Activated CD8-positive, alpha-beta memory T cell treated with anti-CD3 and anti-CD28 coated beads for 4 hours (primary cell): ENCODE data around the gene MYO5A.
"Not testable (repeated sequence)": the region's sequence is repeated elsewhere in the genome, so short reads cannot be mapped to it uniquely, and the experiment has no call there.

ENCODE experiments used
- DNase-seq, 2 donors: peaks; one replicate each; pipeline ENCODE4 v3.0.0-alpha.2; 2020; ENCODE audit warnings: low read depth in 2 of 2

Gene MYO5A

DNA sequence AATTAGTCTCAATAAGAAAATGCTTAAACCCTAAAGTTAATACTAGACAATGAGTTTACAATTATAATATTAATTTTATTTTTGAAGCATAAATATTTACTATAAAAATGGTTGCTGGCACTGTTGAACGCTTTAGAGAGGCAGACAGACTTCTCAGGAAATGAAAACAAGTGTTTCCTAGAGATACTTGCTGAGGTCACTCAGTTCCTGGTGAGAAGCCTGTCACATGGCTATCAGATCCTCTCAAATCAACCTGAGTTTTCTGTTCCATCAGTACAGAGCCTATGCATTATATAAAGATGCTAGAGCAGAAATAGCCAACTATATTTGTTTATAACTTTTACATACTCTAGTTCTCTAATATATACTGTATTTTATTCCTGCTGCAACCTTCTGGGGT lies 109.2 kb downstream of the MYO5A start:
- DNase-seq = no peak

DNA sequence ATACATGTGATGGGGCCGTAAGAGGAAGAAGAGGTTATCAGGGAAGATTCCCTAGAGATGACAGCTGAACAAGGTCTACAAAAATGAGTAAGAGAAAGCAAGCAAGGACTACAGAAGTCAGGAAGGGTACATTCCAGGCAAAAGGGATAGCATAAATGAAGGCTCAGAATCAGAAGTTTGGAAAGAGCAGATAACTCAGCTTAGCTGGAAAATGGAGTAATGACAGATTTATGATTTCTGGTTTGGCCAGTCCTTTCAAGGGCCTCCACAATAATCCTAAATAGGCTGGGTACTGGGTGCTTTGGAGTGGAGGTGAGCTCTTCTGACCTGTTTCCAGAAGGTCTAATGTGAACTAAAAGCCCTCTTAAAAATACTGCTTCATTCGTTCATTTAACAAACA lies 110.7 kb downstream of the MYO5A start:
- no peak for DNase-seq

DNA sequence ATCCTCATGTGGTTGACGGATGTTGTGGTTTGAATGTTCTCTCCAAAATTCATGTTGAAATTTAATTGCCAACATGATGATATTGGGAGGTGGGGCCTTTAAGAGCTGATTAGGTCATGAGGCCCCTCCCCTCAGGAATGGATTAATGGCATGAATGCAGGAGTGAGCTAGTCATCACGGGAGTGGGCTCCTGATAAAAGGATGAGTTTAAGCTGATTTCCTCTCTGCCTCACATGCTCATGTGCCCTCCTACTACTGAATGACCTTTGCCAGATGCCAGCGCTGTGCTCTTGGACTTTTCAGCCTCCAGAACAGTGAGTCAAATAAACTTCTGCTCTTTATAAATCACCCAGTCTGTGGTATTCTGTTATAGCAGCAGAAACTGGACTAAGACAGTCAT lies 111.2 kb downstream of the MYO5A start:
- no peak for DNase-seq

DNA sequence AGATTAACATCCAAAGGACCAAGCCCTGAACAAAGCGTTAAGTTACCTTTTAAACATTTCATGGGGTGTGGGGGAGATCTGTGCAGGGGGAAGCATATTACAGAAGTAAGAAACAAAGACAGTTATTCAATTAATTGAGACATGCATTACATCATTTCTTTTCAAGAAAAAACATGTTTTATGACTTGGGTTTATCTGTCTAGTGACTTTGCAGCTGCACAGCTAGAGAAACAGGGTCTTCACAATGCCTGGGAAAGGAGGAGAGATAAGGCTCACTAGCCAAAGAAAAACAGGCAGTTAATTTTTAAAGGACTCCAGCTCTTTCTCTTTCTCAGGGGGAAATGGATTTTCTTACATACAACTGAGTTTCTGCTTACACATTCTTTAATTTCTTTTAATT lies 112.1 kb downstream of the MYO5A start:
- not testable (repeated sequence) for DNase-seq

DNA sequence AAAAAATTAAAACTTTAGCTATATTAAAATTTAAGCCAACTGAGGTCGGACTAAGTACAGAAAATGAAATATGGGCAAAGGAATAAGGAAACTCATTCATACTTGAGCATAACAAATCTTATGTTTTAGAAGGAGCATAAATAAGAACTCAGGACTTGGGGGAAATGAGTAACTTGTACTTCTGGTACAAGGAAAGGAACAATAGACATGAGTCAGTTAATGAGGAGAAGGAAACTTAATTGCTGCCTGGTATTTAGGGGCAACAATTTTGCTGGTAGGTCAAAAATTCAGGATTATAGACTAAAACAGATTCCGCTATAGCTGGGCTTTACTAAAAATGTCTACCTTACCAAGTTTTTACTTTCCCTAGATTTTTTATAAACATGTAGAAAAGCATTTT lies 113.1 kb downstream of the MYO5A start:
- DNase-seq = no peak

DNA sequence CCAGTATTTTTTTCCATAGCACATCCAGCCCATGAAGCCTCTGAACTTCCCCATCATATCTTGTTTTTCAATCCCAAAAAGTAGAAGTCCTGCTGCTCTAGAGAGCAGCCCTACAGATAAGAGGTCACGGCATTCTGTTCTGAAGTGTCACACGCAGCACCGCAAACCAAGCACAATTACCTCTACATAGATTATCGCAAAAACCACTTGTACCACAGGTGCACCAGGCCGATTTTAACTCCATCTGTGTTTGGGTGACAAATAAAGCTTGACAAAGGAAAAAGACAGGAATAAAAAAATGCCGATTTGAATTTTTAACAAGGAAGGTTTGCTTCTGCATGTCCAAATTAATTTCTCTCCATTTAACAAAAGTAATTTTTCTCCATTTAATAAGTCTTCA lies 113.7 kb downstream of the MYO5A start:
- no peak for DNase-seq

DNA sequence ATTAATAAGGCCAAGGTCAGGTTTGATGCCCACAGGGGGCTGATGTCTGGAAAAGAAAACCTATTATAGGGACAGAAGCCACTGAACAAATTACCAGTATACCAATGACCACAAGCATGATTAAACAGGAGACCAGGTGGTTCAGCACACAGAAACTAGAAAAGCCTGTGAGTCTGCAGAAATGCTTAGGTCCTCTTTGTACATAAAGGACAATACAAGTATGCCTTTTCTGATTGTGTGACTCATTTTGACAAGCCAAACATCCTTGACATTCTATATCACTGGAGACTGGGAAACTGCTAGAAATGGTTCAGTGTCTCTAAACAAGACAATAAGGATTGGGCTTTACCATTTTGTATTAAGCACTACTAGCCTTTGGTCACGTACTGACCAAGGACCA lies 119.9 kb downstream of the MYO5A start:
- DNase-seq = no peak

DNA sequence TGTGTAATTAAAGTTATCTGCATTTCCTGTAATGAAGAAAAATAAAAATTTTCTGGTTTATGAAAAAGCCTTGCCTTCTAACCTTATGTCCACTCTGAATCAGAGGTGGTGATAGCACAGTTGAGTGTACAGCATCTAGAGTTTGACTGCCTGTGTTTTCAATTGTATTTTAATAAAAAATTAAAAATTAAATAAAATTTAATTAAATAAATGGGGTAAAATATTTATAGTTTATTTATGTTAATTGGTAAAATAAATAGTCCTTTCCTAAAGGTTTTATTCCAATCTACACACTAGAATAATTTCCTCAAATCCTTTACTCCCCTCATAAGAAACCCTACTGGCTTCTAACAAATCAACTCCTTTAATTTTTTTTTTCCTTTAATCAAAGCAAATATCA lies 121.3 kb downstream of the MYO5A start:
- no peak for DNase-seq

DNA sequence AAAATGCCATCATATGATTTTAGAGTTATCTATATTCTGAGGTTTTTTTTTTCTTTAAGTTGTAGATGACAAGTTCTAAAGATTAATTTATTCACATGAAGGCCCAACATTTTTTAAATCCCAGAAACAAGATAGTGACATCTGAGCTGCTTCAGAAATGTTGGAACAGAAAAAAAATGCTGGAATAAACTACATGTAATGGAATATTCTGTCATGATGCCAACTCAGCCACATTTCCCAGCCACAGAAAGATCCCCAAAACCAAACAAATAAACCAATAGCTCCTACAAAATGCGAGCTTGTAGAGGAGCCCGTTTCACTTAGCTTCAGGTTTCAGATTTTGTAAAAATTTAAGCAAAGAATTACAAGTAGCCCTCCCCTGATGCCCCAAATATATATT lies 122.1 kb downstream of the MYO5A start:
- no peak for DNase-seq

DNA sequence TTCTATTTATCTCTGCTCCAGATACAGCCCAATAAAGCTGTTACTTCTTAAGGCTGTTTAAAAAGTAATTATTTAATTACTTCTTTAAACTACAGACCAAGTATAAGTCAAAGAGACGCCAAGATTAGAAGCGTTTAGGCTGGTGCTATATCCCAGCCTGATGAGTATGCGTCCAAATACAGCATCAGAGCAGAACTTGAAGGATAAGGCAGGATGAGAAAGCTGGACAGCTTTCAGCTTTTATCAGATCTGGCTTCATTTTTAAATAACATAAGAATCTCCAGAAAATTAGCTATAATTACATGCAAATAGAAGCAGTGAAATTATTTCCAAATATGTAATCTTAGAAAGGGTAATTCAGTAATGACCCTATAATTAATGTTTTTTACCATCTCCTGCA lies 122.8 kb downstream of the MYO5A start:
- DNase-seq = no peak

DNA sequence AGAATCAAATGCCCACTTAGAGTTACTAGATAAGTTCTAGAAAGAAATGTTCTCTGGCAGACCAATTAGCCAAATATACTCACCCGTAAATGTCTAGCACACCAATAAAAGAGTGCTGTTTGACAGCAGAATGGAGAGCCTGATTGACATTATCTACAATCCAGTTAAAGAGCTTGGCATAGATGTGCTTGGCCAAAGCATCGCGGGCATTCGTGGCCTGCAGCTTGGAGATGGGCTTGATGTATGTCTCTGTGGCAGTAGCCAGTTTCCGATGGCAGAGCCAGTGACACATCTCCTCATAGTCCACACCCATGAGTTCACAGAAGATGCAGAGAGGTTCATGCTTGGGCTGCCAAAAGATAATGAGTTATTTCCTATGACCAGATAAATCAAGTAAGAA lies 131.6 kb downstream of the MYO5A start:
- no peak for DNase-seq

DNA sequence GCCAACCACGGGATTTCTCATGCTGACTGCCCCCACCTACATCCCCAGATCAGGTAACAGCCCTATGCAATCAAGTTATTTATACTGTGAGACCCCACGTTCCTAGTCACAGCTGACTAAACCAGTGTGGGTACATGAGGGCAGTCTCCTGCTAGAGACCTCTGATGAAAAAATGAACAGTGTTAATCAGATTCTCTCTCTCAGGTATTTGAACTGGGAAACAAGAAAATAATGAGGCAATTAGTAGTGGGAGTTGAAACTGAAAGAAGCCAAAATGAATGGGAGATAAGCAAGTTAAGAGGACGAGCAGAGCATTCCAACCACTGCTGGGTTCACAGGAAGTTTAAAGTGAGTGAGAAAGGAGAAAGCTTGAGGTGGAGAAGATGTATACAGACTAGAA lies 134.6 kb downstream of the MYO5A start:
- DNase-seq = no peak

DNA sequence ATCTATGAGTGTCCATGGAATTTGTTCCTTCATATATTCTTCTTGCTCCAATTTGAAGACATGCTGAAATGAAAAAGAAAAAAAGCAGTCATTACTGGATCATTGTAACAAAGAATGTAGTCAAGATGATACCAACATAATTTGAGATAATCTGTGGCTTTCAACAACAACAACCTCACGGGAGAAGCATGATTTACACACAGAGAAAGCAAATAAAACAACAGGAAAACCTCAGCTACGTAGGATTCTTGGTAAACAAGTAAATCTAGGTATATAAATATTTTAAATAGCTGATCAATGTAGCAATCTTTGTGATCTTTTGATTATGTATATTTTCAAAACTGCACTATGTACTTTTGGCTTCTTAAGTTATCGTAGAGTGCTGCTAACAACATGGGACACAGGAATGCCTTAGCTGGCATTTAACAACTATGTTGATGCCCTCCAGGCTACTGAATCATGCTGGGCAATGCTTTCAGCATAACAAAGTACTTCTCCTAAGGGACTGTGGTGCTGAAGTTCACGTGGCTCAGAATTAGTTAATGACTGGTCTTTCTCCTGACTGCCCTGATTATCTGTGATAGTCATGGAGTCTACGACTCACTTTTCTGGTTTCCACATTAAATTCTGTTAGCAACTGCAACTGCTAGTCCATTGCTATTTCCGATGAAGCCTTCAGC lies 136.5 kb downstream of the MYO5A start:
- DNase-seq = no peak

DNA sequence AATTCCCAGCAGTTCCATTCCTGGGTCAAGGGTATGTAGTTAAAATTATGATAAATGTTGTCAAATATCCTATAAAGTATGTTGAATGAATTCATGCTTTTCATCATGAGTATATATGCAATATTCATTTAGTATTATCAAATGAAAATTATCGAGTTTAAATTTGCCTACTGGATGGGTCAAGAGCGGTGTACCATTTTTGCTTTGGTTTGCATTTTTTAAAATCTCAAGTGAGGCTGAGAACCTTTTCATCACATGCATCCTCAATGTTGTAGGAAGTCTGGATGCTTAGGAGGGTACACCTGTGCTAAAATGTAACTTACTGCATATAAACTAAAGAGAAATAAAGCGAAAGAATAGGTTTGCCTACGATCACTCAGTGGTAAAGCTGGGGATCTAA lies 137.6 kb downstream of the MYO5A start:
- no peak for DNase-seq

DNA sequence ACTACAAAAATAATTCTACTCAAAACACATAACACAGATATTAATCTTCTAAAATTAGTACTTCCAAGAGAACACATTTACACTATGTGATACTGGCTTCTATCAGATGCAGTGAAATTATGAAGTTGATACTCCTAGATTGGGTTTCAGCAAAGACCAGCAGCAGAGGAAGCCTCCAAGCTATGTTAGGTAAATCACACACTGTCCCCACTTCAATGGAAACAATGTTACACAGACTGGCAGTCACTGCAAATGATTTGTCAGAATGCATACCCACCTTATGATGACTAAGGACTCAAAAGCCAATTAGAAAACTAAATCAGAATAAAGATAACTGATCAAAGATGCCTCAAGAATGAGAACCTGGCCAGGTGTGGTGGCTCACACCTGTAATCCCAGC lies 143.0 kb downstream of the MYO5A start:
- no peak for DNase-seq

DNA sequence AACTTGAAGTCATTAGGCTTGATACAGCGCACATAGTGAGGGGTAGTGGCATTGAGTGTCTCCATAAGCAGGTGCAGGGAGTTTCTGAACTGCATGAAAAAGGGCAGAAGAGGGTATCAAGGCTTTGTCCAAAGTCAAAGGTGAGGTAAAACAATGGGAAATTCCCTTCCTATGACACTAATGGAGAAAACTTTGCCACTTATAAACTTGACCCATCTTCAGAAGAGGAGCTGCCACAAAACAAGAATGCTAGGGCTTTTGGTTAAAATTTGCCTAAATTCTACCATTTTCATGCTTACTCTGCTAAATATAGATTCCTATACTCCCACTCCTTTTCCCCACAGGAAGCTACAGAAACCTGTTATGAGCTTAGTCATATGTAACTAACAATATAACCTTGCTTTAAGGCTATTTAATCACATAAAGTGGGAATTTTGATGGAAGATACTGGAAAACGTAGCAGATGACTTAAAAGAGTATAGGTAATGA lies 145.5 kb downstream of the MYO5A start:
- no peak for DNase-seq

DNA sequence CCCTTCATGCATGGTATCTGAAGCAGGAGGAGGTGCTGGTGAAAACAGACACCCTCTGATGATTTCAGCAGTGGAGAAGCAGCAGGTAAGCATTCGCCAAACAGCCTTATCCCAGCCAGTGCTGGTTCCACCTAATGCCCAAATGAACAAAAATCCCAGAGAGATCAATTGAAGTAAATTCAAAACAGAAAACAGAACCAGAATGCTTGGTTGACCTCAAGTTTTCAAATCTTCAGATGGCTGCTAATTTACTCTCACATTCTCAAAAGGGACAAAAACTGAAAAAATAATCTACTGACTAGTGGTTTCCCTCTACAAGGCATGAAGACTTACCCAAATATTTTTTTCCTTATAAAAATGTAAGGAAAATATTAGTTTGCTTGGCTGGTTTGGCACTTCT lies 146.0 kb downstream of the MYO5A start:
- no peak for DNase-seq

DNA sequence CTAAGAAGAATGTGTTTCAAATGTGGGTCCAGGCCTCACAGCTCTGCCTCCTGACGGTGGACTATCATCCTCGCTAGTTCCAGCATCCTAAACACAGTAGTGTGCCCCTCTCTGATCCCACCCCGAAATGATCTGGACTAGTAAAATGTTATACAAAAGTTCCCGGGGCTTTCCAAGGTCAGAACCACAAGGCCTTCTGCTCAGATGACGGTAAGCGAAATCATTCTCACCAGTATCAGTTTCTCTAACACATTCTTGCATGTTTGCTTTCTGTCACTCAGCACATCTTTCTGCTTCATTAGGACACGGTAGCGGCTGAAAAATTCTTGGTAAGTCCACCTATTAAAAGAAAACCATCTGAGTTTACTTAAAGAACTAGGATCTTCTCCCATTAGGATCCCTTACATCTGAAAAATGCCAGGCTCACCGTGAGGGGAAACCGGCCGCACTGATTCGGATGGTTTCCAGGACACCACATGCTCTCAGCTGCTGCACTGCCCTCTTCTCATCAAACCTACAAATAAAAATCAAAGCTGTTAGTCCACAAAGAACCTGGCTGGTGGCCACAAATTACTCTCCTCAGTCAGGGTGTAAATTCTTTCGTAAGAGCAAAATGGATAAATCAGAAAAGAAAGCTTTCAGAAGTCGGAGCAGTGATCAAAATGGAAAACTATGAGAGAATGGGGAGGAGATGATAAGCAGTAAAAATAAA lies 149.1 kb downstream of the MYO5A start:
- no peak for DNase-seq

DNA sequence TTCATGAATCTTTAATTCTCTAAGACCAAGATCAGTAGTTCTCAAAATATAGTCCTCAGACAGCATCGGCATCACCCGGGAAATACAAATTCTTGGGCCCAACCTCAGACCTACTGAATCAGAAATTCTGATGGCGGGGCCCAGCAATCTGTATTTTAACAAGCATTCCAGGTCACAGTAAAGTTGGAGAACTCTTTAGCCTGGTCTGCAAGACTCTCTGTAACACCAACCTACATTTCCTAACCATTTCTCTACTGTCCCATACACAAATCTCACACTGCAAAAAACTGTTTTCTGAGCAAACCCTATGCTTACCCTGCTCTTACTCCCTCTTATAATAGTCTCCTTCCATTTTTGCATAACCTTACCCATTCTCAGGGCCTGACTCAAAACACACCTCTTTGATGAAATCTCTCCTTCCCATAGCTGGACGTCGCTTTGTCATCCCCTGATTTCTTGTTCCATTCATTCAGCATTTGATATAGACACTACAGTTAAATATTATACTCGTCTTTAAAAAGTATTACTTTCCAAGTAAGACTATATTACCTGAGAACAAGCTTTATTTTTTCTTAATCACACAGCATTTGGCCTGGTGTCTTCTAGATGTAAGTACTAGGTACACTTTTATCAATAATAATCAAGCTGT lies 149.8 kb downstream of the MYO5A start:
- DNase-seq = no peak

DNA sequence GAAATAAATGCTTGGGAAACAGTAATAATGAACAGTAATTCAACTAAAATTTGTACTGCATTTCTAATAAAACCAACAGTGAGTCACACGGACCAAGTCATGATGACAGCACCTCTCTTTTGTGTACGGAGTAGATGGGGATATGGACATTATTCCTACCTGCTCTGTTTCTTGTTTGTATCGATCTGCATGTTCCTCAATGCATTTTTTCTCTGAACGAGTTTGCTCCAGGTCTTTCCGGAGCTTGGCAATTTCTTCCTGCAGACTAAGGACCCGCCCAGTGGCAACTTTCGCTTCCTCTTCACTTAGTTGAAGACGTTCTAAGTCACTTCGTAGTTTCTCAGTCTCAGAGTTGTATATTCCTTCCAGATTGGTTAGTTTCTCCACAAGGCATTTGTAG lies 158.7 kb downstream of the MYO5A start:
- DNase-seq = no peak

DNA sequence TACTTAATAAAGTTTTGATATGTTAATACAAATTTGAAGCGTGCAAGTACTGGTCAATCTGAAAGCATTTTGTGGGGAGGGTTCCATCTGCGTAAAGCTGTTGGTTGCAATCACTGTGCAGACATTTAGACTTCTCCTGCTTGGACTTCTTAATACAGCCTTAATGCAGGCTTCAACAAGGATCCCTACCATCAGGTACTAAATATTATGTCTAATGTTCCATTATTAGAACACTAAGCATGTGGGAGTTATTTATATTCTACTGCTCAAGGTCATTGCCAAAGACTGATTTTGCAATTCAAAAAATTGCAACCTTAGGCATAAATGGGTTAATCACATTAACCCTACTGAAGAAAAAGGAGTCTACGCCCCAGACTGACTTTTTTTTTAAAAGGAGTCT lies 159.2 kb downstream of the MYO5A start:
- no peak for DNase-seq

DNA sequence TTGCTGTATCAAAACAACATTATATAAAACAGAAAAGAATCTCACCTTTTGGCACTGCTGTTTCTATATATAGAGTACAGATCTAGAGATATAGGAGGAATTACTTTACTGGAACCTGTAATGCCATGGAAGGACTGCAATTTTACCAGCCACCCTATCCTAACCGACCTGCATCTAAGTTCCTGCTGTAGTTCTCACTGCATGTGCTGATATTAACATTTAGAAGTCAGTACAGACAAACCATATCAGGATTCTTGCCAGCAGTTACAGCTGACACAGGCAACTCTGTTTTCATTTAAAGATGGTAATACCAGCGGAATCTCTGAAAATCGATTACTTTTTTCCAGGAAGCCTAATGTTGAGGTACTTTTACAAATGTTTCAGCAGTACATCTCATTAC lies 159.7 kb downstream of the MYO5A start:
- no peak for DNase-seq

DNA sequence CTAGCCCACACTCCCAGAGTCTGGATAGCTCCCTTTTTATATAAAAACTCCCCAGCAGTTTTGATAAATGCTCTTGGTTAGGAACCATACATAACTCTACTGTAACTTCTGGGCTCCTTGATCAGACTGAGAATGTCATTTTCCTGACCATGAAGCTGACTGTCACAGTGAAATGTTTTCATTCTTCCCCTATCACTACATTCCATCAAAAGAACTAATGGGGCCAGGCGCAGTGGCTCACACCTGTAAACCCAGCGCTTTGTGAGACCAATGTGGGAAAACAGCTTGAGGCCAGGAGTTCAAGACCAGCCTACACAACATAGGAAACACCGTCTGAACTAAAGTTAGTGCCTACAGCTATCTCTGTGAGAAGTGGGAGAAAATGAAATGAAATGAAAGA lies 160.3 kb downstream of the MYO5A start:
- DNase-seq = no peak
